ENCODE data around the gene ETV3L. TPM values are rescaled to one million over a fixed set of nuclear protein-coding genes. Genes with fewer than 3 reads are reported as not detected.

ETV3L gene
- total RNA-seq (not detected in 2 replicates), polyA plus RNA-seq (not detected in 2 replicates)

GRCh38 chr1:157099633-157100009, at the start of gene ETV3L:
ETV3L (minus strand) TSS chr1:157099808; CDS start chr1:157099523, 285 bp downstream.
- Histone ChIP-seq H3K9me2 (replicated peaks; ENCODE audit: insufficient read depth) (no peaks in the 10 kb centered on the region), H3K36me3 (replicated peaks; ENCODE audit: insufficient read depth, low read depth) (no peaks in the 10 kb centered on the region), H3K4me2 (no peak within 1 kb of the TSS), H3K27me3 (no peaks in the 10 kb centered on the region), H3K4me3 (no peak within 1 kb of the TSS), H3K4me1 (ENCODE audit: insufficient read depth) (no peaks in the 10 kb centered on the region), H2AFZ (no peak within 1 kb of the TSS), H3K27ac (no peak within 1 kb of the TSS), H4K20me1 (ENCODE audit: insufficient read depth, poor library complexity, severe bottlenecking) (no peaks in the 10 kb centered on the region), H3K9me3 (ENCODE audit: low read depth) (no peaks in the 10 kb centered on the region), H3K79me2 (no peaks in the 10 kb centered on the region)
- 74% methylated on average over 3 of the region's 3 CpGs for WGBS (ENCODE audit: low lambda C conversion rate, missing lambda C conversion rate)
- DNase-seq (ENCODE audit: low spot score) = no peak
- TF ChIP-seq EZH2 (IDR thresholded peaks at IDR 0.05; ENCODE audit: borderline replicate concordance) (no peak), CTCF (IDR thresholded peaks at IDR 0.05; ENCODE audit: poor library complexity) (no peak), EZH2phosphoT487 (IDR thresholded peaks at IDR 0.05; ENCODE audit: low read depth, severe bottlenecking, unreplicated experiment) (no peak)

- no peak overlapping the region for H2AFZ ChIP-seq
- no peaks in the 10 kb centered on the region for H3K36me3 ChIP-seq (replicated peaks; ENCODE audit: insufficient read depth, low read depth)
- no peaks in the 10 kb centered on the region for H3K4me1 ChIP-seq (ENCODE audit: insufficient read depth)
- no peak overlapping the region for H3K4me3 ChIP-seq
- H3K9me2 ChIP-seq (replicated peaks; ENCODE audit: insufficient read depth) = no peaks in the 10 kb centered on the region
- no peak overlapping the region for H3K4me2 ChIP-seq
- H3K27ac ChIP-seq = no peak overlapping the region
- H3K9me3 ChIP-seq (ENCODE audit: low read depth) = no peaks in the 10 kb centered on the region
- no peak for DNase-seq (ENCODE audit: low spot score)
- no peaks in the 10 kb centered on the region for H3K27me3 ChIP-seq
- H3K79me2 ChIP-seq = no peaks in the 10 kb centered on the region
- H4K20me1 ChIP-seq (ENCODE audit: insufficient read depth, poor library complexity, severe bottlenecking) = no peaks in the 10 kb centered on the region
- no peak for TF ChIP-seq CTCF (IDR thresholded peaks at IDR 0.05; ENCODE audit: poor library complexity)
- no peak for TF ChIP-seq EZH2 (IDR thresholded peaks at IDR 0.05; ENCODE audit: borderline replicate concordance)
- no peak for TF ChIP-seq EZH2phosphoT487 (IDR thresholded peaks at IDR 0.05; ENCODE audit: low read depth, severe bottlenecking, unreplicated experiment)
- 68% methylated on average over 10 of the region's 10 CpGs for WGBS (ENCODE audit: low lambda C conversion rate, missing lambda C conversion rate)
Measured at GRCh38 chr1:157147906-157148700, 48.5 kb upstream of the ETV3L start.

GRCh38 chr1:157147037-157147436, 47.4 kb upstream of the ETV3L start:
- Histone ChIP-seq H3K36me3 (replicated peaks; ENCODE audit: insufficient read depth, low read depth) (no peaks in the 10 kb centered on the region), H3K9me2 (replicated peaks; ENCODE audit: insufficient read depth) (no peaks in the 10 kb centered on the region), H3K4me1 (ENCODE audit: insufficient read depth) (no peaks in the 10 kb centered on the region), H3K79me2 (no peaks in the 10 kb centered on the region), H3K27ac (no peak overlapping the region), H2AFZ (no peak overlapping the region), H3K4me3 (no peak overlapping the region), H4K20me1 (ENCODE audit: insufficient read depth, poor library complexity, severe bottlenecking) (no peaks in the 10 kb centered on the region), H3K9me3 (ENCODE audit: low read depth) (no peaks in the 10 kb centered on the region), H3K4me2 (no peak overlapping the region), H3K27me3 (no peaks in the 10 kb centered on the region)
- TF ChIP-seq EZH2 (IDR thresholded peaks at IDR 0.05; ENCODE audit: borderline replicate concordance) (no peak), EZH2phosphoT487 (IDR thresholded peaks at IDR 0.05; ENCODE audit: low read depth, severe bottlenecking, unreplicated experiment) (no peak), CTCF (IDR thresholded peaks at IDR 0.05; ENCODE audit: poor library complexity) (no peak)
- 83% methylated on average over 1 of the region's 1 CpG for WGBS (ENCODE audit: low lambda C conversion rate, missing lambda C conversion rate)
- DNase-seq (ENCODE audit: low spot score) = no peak

All from hepatocyte (in vitro differentiated cells).